ENCODE results near the gene TCF12. TPM values are rescaled to one million over a fixed set of nuclear protein-coding genes. Genes with fewer than 3 reads are reported as not detected.

The TCF12 gene
- total RNA-seq, 4 donors from 2014 or later: 93.9 to 165 (median 111) TPM

- TF ChIP-seq, protein P1, sequence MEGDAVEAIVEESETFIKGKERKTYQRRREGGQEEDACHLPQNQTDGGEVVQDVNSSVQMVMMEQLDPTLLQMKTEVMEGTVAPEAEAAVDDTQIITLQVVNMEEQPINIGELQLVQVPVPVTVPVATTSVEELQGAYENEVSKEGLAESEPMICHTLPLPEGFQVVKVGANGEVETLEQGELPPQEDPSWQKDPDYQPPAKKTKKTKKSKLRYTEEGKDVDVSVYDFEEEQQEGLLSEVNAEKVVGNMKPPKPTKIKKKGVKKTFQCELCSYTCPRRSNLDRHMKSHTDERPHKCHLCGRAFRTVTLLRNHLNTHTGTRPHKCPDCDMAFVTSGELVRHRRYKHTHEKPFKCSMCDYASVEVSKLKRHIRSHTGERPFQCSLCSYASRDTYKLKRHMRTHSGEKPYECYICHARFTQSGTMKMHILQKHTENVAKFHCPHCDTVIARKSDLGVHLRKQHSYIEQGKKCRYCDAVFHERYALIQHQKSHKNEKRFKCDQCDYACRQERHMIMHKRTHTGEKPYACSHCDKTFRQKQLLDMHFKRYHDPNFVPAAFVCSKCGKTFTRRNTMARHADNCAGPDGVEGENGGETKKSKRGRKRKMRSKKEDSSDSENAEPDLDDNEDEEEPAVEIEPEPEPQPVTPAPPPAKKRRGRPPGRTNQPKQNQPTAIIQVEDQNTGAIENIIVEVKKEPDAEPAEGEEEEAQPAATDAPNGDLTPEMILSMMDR (IDR thresholded peaks at IDR 0.05): no peak
- no peak for ATAC-seq (ENCODE audit: low FRiP score)
Measured at GRCh38 chr15:57114070-57114469, 195.6 kb downstream of the TCF12 start.

DNA sequence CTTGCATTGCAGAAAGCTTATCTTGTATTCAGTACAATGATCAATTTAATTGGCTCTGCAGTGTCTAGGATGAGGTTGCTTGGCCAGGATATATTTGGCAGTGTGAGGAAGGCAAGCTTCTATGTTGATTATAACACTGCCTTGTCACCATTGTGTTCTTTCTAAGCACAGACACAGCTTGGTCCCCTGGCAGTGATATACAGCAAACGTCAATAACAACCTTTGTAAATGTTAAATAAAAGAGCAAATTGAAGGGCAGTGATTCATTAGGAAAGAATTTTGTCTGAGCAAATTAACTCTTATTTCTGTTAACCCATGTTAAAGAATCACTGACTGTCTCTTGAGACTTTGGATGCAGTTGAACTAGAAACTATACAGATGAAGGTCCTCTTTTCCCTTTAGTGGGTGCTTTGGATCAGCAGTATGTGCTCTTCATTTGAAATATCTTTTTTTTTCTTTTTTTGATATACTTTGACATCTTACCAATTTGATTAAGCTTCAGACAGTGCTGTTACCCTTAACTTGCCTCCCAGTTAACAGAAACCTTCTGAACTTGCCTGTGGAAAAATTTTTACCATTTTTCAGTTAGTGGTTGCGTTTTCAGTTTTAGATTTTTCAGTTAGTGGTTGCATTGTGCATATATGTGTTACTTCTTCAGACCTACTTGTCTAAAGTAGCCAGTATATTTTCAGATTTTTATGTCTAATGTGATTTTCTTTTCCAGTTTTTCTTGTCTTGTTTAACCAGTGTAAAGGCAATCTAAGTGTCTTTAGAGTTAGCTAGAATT, 199.8 kb downstream of the TCF12 start:
- TF ChIP-seq, protein P1 (IDR thresholded peaks at IDR 0.05): no peak
- DNase-seq (ENCODE audit: low spot score): no peak
- no peak for ATAC-seq (ENCODE audit: low FRiP score)

More at GRCh38 chr15:57114070-57114469, 195.6 kb downstream of the TCF12 start:
- no peak for DNase-seq (ENCODE audit: low spot score)

- DNase-seq (ENCODE audit: low spot score) (no peak), ATAC-seq (ENCODE audit: low FRiP score) (no peak)
- TF ChIP-seq, protein P1 (IDR thresholded peaks at IDR 0.05): no peak
Measured at GRCh38 chr15:57122080-57122840, 203.8 kb downstream of the TCF12 start.

GRCh38 chr15:57124036-57124435, 205.6 kb downstream of the TCF12 start:
- TF ChIP-seq, protein P1 (IDR thresholded peaks at IDR 0.05): no peak
- DNase-seq (ENCODE audit: low spot score): no peak
- ATAC-seq (ENCODE audit: low FRiP score): no peak

- TF ChIP-seq, protein P1 (IDR thresholded peaks at IDR 0.05): no peak
- no peak for DNase-seq (ENCODE audit: low spot score)
- ATAC-seq (ENCODE audit: low FRiP score): no peak
Measured at GRCh38 chr15:57129064-57129463, 210.6 kb downstream of the TCF12 start.

GRCh38 chr15:57130956-57131355, 212.5 kb downstream of the TCF12 start:
- TF ChIP-seq, protein P1 (IDR thresholded peaks at IDR 0.05): no peak
- DNase-seq (ENCODE audit: low spot score) (no peak), ATAC-seq (ENCODE audit: low FRiP score) (no peak)
